IMR-90 (cell line): ENCODE results near the gene MRPL11. TPM values are rescaled to one million over a fixed set of nuclear protein-coding genes. Genes with fewer than 3 reads are reported as not detected.

Experiments used
- ATAC-seq: fragments of 200-7000 bp; cut with Tn5 transposase; 2 replicates; pipeline ENCODE4 v1.9.1; 2020; ENCODE audit warnings: low read depth, mild to moderate bottlenecking, moderate library complexity
- BruUV-seq: library from RNA; stranded (reverse); fragments of 400-500 nt; replicated peaks from 2 replicates; lab custom pipeline; 2021; lab: Mats Ljungman, UMichigan
- CTCF ChIA-PET: fragments of 300-600 bp; formaldehyde crosslinking; extraction: SDS; loops from one replicate; lab custom pipeline; 2021; ENCODE audit warnings: antibody characterized with exemption; lab: Yijun Ruan, JAX
- POLR2A ChIA-PET: fragments of 300-600 bp; sonication (Branson Sonifier 250); formaldehyde crosslinking; loops from one replicate; lab custom pipeline; 2022; ENCODE audit warnings: antibody characterized with exemption; ENCODE audit not compliant: unreplicated experiment; lab: Charles Lee
- DNase-seq: peaks from one replicate; pipeline ENCODE4 v3.0.0; 2013
- H2AFZ ChIP-seq: replicated peaks from 2 replicates; pipeline ENCODE3; 2013; ENCODE audit warnings: low read length, mild to moderate bottlenecking; ENCODE audit not compliant: poor library complexity
- H2AK5ac ChIP-seq: 2 replicates; pipeline ENCODE4 v1.6.1; 2013; ENCODE audit warnings: low read depth, low read length, inconsistent platforms
- H2AK9ac ChIP-seq: replicated peaks from 2 replicates; pipeline ENCODE3; 2013; ENCODE audit warnings: mild to moderate bottlenecking, low read depth, low read length, moderate library complexity; ENCODE audit not compliant: poor library complexity
- H2BK120ac ChIP-seq: 2 replicates; pipeline ENCODE4 v1.6.1; 2013; ENCODE audit warnings: low read depth, low read length, inconsistent platforms
- H2BK15ac ChIP-seq: 3 replicates; pipeline ENCODE4 v1.6.1; 2013; ENCODE audit warnings: low read depth, low read length, inconsistent platforms
- H2BK20ac ChIP-seq: 2 replicates; pipeline ENCODE4 v1.6.1; 2013; ENCODE audit warnings: low read depth, mild to moderate bottlenecking, inconsistent platforms, low read length, moderate library complexity
- H2BK5ac ChIP-seq: 2 replicates; pipeline ENCODE4 v1.6.1; 2013; ENCODE audit warnings: mild to moderate bottlenecking, low read depth, low read length, inconsistent platforms; ENCODE audit not compliant: poor library complexity, severe bottlenecking
- H3K14ac ChIP-seq: replicated peaks from 2 replicates; pipeline ENCODE4 v1.6.1; 2013; ENCODE audit warnings: low read depth, low read length, inconsistent platforms
- H3K18ac ChIP-seq: 2 replicates; pipeline ENCODE4 v1.6.1; 2013; ENCODE audit warnings: low read depth, low read length, control low read depth
- H3K23ac ChIP-seq: 2 replicates; pipeline ENCODE4 v1.6.1; 2013; ENCODE audit warnings: low read depth, low read length, inconsistent platforms
- H3K27ac ChIP-seq: 2 replicates; pipeline ENCODE4 v1.5.1; 2013; ENCODE audit warnings: mild to moderate bottlenecking, control low read depth, low read length; ENCODE audit not compliant: insufficient read depth
- H3K27me3 ChIP-seq: 2 replicates; pipeline ENCODE4 v1.6.1; 2013; ENCODE audit warnings: low read length; ENCODE audit not compliant: control insufficient read depth, insufficient read depth
- H3K36me3 ChIP-seq: 2 replicates; pipeline ENCODE4 v1.6.1; 2013; ENCODE audit warnings: low read length, mixed read lengths; ENCODE audit not compliant: control insufficient read depth, insufficient read depth
- H3K4ac ChIP-seq: 2 replicates; pipeline ENCODE4 v1.6.1; 2013; ENCODE audit warnings: low read depth, low read length, inconsistent platforms
- H3K4me1 ChIP-seq: 2 replicates; pipeline ENCODE4 v1.6.1; 2013; ENCODE audit warnings: low read length, mixed read lengths; ENCODE audit not compliant: control insufficient read depth, insufficient read depth
- H3K4me2 ChIP-seq: 2 replicates; pipeline ENCODE4 v1.6.1; 2013; ENCODE audit warnings: low read depth, mild to moderate bottlenecking, control low read depth, low read length, moderate library complexity
- H3K4me3 ChIP-seq: 2 replicates; pipeline ENCODE4 v1.5.1; 2013; ENCODE audit warnings: low read depth, mild to moderate bottlenecking, control low read depth, low read length, moderate library complexity; ENCODE audit not compliant: insufficient read depth
- H3K56ac ChIP-seq: 2 replicates; pipeline ENCODE4 v1.6.1; 2013; ENCODE audit warnings: low read length, inconsistent platforms; ENCODE audit not compliant: insufficient read depth; ENCODE audit errors: extremely low read depth
- H3K79me1 ChIP-seq, 2 experiments: 2 replicates each; pipeline ENCODE4 v1.6.1; 2013; ENCODE audit warnings: low read length in 2 of 2, inconsistent platforms in 1 of 2, low read depth in 1 of 2
- H3K9ac ChIP-seq: 2 replicates; pipeline ENCODE4 v1.6.1; 2013; ENCODE audit warnings: low read depth, low read length, control low read depth
- H3K9me1 ChIP-seq: 2 replicates; pipeline ENCODE4 v1.6.1; 2013; ENCODE audit warnings: low read length, inconsistent platforms; ENCODE audit not compliant: insufficient read depth
- H3K9me3 ChIP-seq: 2 replicates; pipeline ENCODE4 v1.6.1; 2013; ENCODE audit warnings: low read length; ENCODE audit not compliant: control insufficient read depth, insufficient read depth
- H4K20me1 ChIP-seq: 2 replicates; pipeline ENCODE4 v1.6.1; 2013; ENCODE audit warnings: low read length, inconsistent platforms; ENCODE audit not compliant: insufficient read depth
- H4K5ac ChIP-seq: 2 replicates; pipeline ENCODE4 v1.6.1; 2013; ENCODE audit warnings: mild to moderate bottlenecking, low read depth, low read length, control low read depth
- H4K8ac ChIP-seq, 2 experiments: 2 replicates each; pipeline ENCODE4 v1.6.1; 2013; ENCODE audit warnings: low read depth in 2 of 2, low read length in 2 of 2, control low read depth in 1 of 2, inconsistent platforms in 1 of 2
- H4K91ac ChIP-seq: 2 replicates; pipeline ENCODE4 v1.6.1; 2013; ENCODE audit warnings: low read depth, low read length, inconsistent platforms; ENCODE audit not compliant: insufficient read depth
- BHLHE40 ChIP-seq: fragments of 150-350 bp; IDR thresholded peaks from 2 replicates; pipeline ENCODE4 v1.6.1; 2016; ENCODE audit warnings: mild to moderate bottlenecking, low read depth, low read length
- CEBPB ChIP-seq: IDR thresholded peaks from 2 replicates; pipeline ENCODE4 v1.6.1; 2012; ENCODE audit warnings: low read depth, low read length, improper control_type of control experiment
- CHD1 ChIP-seq: IDR thresholded peaks from 2 replicates; pipeline ENCODE4 v1.6.1; 2012; ENCODE audit warnings: low read depth, low read length, improper control_type of control experiment
- CTCF ChIP-seq: conservative IDR thresholded peaks from 2 replicates; pipeline ENCODE4 v1.5.1; 2012; ENCODE audit warnings: mild to moderate bottlenecking, low read depth, low read length, improper control_type of control experiment
- ELK1 ChIP-seq: fragments of 150-350 bp; IDR thresholded peaks from 2 replicates; pipeline ENCODE4 v1.6.1; 2016; ENCODE audit warnings: low read depth, mild to moderate bottlenecking, low read length, moderate library complexity, borderline replicate concordance
- FOS ChIP-seq: fragments of 150-350 bp; IDR thresholded peaks from 2 replicates; pipeline ENCODE4 v1.6.1; 2016; ENCODE audit warnings: low read depth, low read length
- MAFK ChIP-seq: IDR thresholded peaks from 2 replicates; pipeline ENCODE4 v1.6.1; 2012; ENCODE audit warnings: low read depth, low read length, improper control_type of control experiment
- MXI1 ChIP-seq: IDR thresholded peaks from 2 replicates; pipeline ENCODE4 v1.6.1; 2012; ENCODE audit warnings: low read depth, mild to moderate bottlenecking, low read length, moderate library complexity, borderline replicate concordance
- NFE2L2 ChIP-seq: fragments of 150-350 bp; IDR thresholded peaks from 2 replicates; pipeline ENCODE4 v1.6.1; 2016; ENCODE audit warnings: low read depth, mild to moderate bottlenecking, low read length
- POLR2A ChIP-seq: IDR thresholded peaks from 2 replicates; pipeline ENCODE4 v1.6.1; 2012; ENCODE audit warnings: mild to moderate bottlenecking, low read depth, low read length
- RAD21 ChIP-seq: IDR thresholded peaks from 2 replicates; pipeline ENCODE4 v1.6.1; 2012; ENCODE audit warnings: low read length, improper control_type of control experiment
- RCOR1 ChIP-seq: IDR thresholded peaks from 2 replicates; pipeline ENCODE4 v1.6.1; 2012; ENCODE audit warnings: mild to moderate bottlenecking, low read length, improper control_type of control experiment; ENCODE audit not compliant: insufficient replicate concordance
- RFX5 ChIP-seq: IDR thresholded peaks from 2 replicates; pipeline ENCODE4 v1.8.0; 2012; ENCODE audit warnings: low read depth, mild to moderate bottlenecking, low read length, moderate library complexity
- SMC3 ChIP-seq: fragments of 150-350 bp; IDR thresholded peaks from 2 replicates; pipeline ENCODE4 v1.6.1; 2016; ENCODE audit warnings: low read depth, mild to moderate bottlenecking, antibody characterized with exemption, low read length, moderate library complexity
- WGBS, 2 experiments: methylation state at CpG; one replicate each; pipeline versions ENCODE4 v1.1.5 to v1.1.7; 2013; ENCODE audit warnings: missing lambda C conversion rate in 2 of 2; ENCODE audit not compliant: insufficient read length in 1 of 2; ENCODE audit errors: extremely low coverage in 2 of 2; 5-methylcytosine and 5-hydroxymethylcytosine counted together
- dilution Hi-C: fragments of 300-500 bp; cut with HindIII; formaldehyde crosslinking; loops from one replicate; pipeline ENCODE4 v1.14.3; 2018; ENCODE audit warnings: low sequenced_read_pairs; ENCODE audit not compliant: unreplicated experiment
- in situ Hi-C: fragments of 300-500 bp; cut with MboI; formaldehyde crosslinking; loops from 3 replicates; pipeline ENCODE4 v1.14.3; 2019; ENCODE audit warnings: low sequenced_read_pairs, inconsistent platforms, mixed read lengths
- intact Hi-C: fragments of 100-400 bp; cut with micrococcal nuclease; formaldehyde crosslinking; loops from 2 replicates; pipeline ENCODE4 v1.10.0; 2022
- polyA plus RNA-seq, 3 experiments: library from polyadenylated mRNA; depleted of rRNA; stranded (reverse); fragments of >200 nt; gene quantifications; 2 replicates each; pipeline ENCODE4 v1.2.3, GENCODE V29; 2012; ENCODE audit warnings: low replicate concordance in 1 of 3
- total RNA-seq: library from RNA; depleted of rRNA; stranded (reverse); fragments of >200 nt; gene quantifications from 2 replicates; pipeline ENCODE4 v1.2.3, GENCODE V29; 2012

The MRPL11 gene
- total and polyA plus RNA-seq, 2 of the 4 experiments (the other 2 are of a cell fraction): 45.5 to 45.6 TPM

GRCh38 chr11:66386171-66387069 is 52.2 kb downstream of the MRPL11 start:
- ChIA-PET CTCF (interaction anchor here (0.5 to 2.1 kb wide), 14 partner anchors 9 to 128 kb away, joined by 3 to 11 read pairs (median 3); partner anchors contain the start of gene B4GAT1), POLR2A (interaction anchor here (0.7 to 1.1 kb wide), 2 partner anchors 74 to 93 kb away, joined by 3 to 5 read pairs; no protein-coding TSS in a partner anchor)
- Histone ChIP-seq H2AK9ac (no peak overlapping the region), H2AK5ac (no peak overlapping the region), H3K18ac (no peak overlapping the region), H2AFZ (peak overlapping the region; percentile 89), H3K4me1 (no peaks in the 10 kb centered on the region), H3K4me2 (peak overlapping the region; percentile 74), H3K56ac (no peak overlapping the region), H3K9me1 (no peaks in the 10 kb centered on the region), H3K27ac (no peak overlapping the region), H2BK15ac (no peak overlapping the region), H4K20me1 (no peaks in the 10 kb centered on the region), H2BK20ac (no peak overlapping the region), H4K91ac (no peak overlapping the region), H3K79me1 (no peaks in the 10 kb centered on the region), H3K4me3 (peak overlapping the region; percentile 23; the same call in 1 of the 2 replicates), H3K4ac (no peak overlapping the region), H3K27me3 (peaks cover 7% of the 10 kb centered on the region), H3K14ac (0 out of 2 replicates have a peak overlapping the region, but pooled peaks have one; percentile 51), H3K23ac (no peak overlapping the region), H4K8ac (peak overlapping the region in 1 of 2 experiments; percentile 51; a peak in 1 of 4 replicates), H4K5ac (no peak overlapping the region), H3K36me3 (no peaks in the 10 kb centered on the region), H3K9ac (peak overlapping the region; percentile 39; the same call in 1 of the 2 replicates), H2BK120ac (no peak overlapping the region), H2BK5ac (no peak overlapping the region), H3K9me3 (no peaks in the 10 kb centered on the region)
- intact Hi-C loops: loop anchor here (1.0 to 5.0 kb wide), 2 partner anchors 46 to 75 kb away; no protein-coding TSS in a partner anchor
- peak; percentile 90 for ATAC-seq
- WGBS, 2 experiments: 3% methylated on average over 14 of the region's 20 CpGs; no CpG with 5 or more reads in 1 of the 2 experiments
- peak; percentile 80 for DNase-seq
- BruUV-seq: no TSS peak
- dilution Hi-C loops: no loop called here
- in situ Hi-C loops: loop anchor here (5.0 kb wide), 1 partner anchor 79 kb away; no protein-coding TSS in a partner anchor
- TF ChIP-seq CEBPB (peak; percentile 93), BHLHE40 (no peak), MXI1 (no peak), SMC3 (peak; percentile 67), RAD21 (peak; percentile 67), FOS (no peak), CHD1 (no peak), NFE2L2 (no peak), POLR2A (no peak), RFX5 (no peak), ELK1 (no peak), RCOR1 (no peak), MAFK (no peak), CTCF (peak; percentile 90)
